ENCODE results near the gene HCN4. TPM values are rescaled to one million over a fixed set of nuclear protein-coding genes. Genes with fewer than 3 reads are reported as not detected.
A peak's percentile ranks its signal among the peaks of the same experiment; 100 is the strongest.

Gene HCN4
- total RNA-seq, 2 donors from 2014 or later, result 6.9 to 45.3 TPM

GRCh38 chr15:73378089-73378488, 9.3 kb upstream of the HCN4 start:
- DNase-seq (ENCODE audit: low spot score), result no peak
- no peak for TF ChIP-seq CTCF (IDR thresholded peaks at IDR 0.05)
- H3K4me1 ChIP-seq, result peaks cover 0 to 20% of the 10 kb centered on the region in 2 donors
- H3K9me3 ChIP-seq, result peaks cover 0 to 9% of the 10 kb centered on the region in 2 donors
- peak overlapping the region in 1 of 2 donors; percentile 64 for H3K27ac ChIP-seq
- H3K4me3 ChIP-seq, result no peak overlapping the region
- no peaks in the 10 kb centered on the region for H3K27me3 ChIP-seq
- H3K36me3 ChIP-seq, result no peaks in the 10 kb centered on the region

GRCh38 chr15:73375755-73376305, 7.1 kb upstream of the HCN4 start:
- Histone ChIP-seq H3K27me3 (no peaks in the 10 kb centered on the region), H3K27ac (peak overlapping the region; percentile 26 to 75)
- DNase-seq (ENCODE audit: low spot score), result peak; percentile 61

GRCh38 chr15:73375012-73375411, 6.3 kb upstream of the HCN4 start:
- no peak for DNase-seq (ENCODE audit: low spot score)
- no peaks in the 10 kb centered on the region for H3K9me3 ChIP-seq
- no peaks in the 10 kb centered on the region for H3K36me3 ChIP-seq
- H3K27ac ChIP-seq, result peak overlapping the region; percentile 43 to 75
- peaks cover 0 to 20% of the 10 kb centered on the region in 2 donors for H3K4me1 ChIP-seq
- H3K27me3 ChIP-seq, result no peaks in the 10 kb centered on the region
- H3K4me3 ChIP-seq, result no peak overlapping the region
- TF ChIP-seq CTCF (IDR thresholded peaks at IDR 0.05), result no peak

More at GRCh38 chr15:73375755-73376305, 7.1 kb upstream of the HCN4 start:
- Histone ChIP-seq H3K36me3 (no peaks in the 10 kb centered on the region), H3K9me3 (peaks cover 0 to 6% of the 10 kb centered on the region in 2 donors), H3K4me1 (peaks cover 0 to 20% of the 10 kb centered on the region in 2 donors), H3K4me3 (no peak overlapping the region)
- no peak for TF ChIP-seq CTCF (IDR thresholded peaks at IDR 0.05)

- H3K4me3 ChIP-seq, result no peak overlapping the region
- H3K4me1 ChIP-seq, result peaks cover 0 to 20% of the 10 kb centered on the region in 2 donors
- H3K36me3 ChIP-seq, result no peaks in the 10 kb centered on the region
- no peaks in the 10 kb centered on the region for H3K27me3 ChIP-seq
- H3K9me3 ChIP-seq, result no peaks in the 10 kb centered on the region
- H3K27ac ChIP-seq, result peak overlapping the region; percentile 43 to 75
- no peak for TF ChIP-seq CTCF (IDR thresholded peaks at IDR 0.05)
- DNase-seq (ENCODE audit: low spot score), result peak; percentile 68
Measured at GRCh38 chr15:73374604-73375003, 5.8 kb upstream of the HCN4 start.

- H3K9me3 ChIP-seq, result no peaks in the 10 kb centered on the region
- H3K27me3 ChIP-seq, result no peaks in the 10 kb centered on the region
- no peak for TF ChIP-seq CTCF (IDR thresholded peaks at IDR 0.05)
- no peak overlapping the region for H3K27ac ChIP-seq
- no peak overlapping the region for H3K4me3 ChIP-seq
- peaks cover 0 to 33% of the 10 kb centered on the region in 2 donors for H3K4me1 ChIP-seq
- no peak for DNase-seq (ENCODE audit: low spot score)
- H3K36me3 ChIP-seq, result no peaks in the 10 kb centered on the region
Measured at GRCh38 chr15:73373221-73373620, 4.5 kb upstream of the HCN4 start.

GRCh38 chr15:73371812-73372211, 3.1 kb upstream of the HCN4 start:
- H3K36me3 ChIP-seq, result no peaks in the 10 kb centered on the region
- H3K9me3 ChIP-seq, result no peaks in the 10 kb centered on the region
- DNase-seq (ENCODE audit: low spot score), result no peak
- H3K27ac ChIP-seq, result no peak overlapping the region
- no peaks in the 10 kb centered on the region for H3K27me3 ChIP-seq
- no peak for TF ChIP-seq CTCF (IDR thresholded peaks at IDR 0.05)
- H3K4me1 ChIP-seq, result peaks cover 0 to 37% of the 10 kb centered on the region in 2 donors
- H3K4me3 ChIP-seq, result no peak overlapping the region

All from right atrium auricular region (tissue), 2 donors.